ENCODE measurements around the gene PPP1R1C. TPM values are rescaled to one million over a fixed set of nuclear protein-coding genes. Genes with fewer than 3 reads are reported as not detected.

Gene PPP1R1C
- total RNA-seq, 3 donors from 2014 or later (not counting 1 experiment from before 2014, with no cell fraction given): not detected

GRCh38 chr2:181972431-181973170 lies 13.1 kb upstream of the PPP1R1C start:
- H3K4me3 ChIP-seq (ENCODE audit: low read length): no peak overlapping the region
- H3K4me1 ChIP-seq (ENCODE audit: control insufficient read depth, insufficient read depth, low read length): no peaks in the 10 kb centered on the region
- H3K36me3 ChIP-seq (ENCODE audit: control insufficient read depth, insufficient read depth, low read length): no peaks in the 10 kb centered on the region
- intact Hi-C loops (cut with micrococcal nuclease): no loop called here
- no peak overlapping the region for H3K27ac ChIP-seq (ENCODE audit: low read length)
- no peak for ATAC-seq
- H3K36me3 Mint-ChIP-seq: no peaks in the 10 kb centered on the region
- peaks cover 11 to 21% of the 10 kb centered on the region in 2 donors for H3K27me3 Mint-ChIP-seq (ENCODE audit: low read depth in 2 of 2)
- H3K4me3 Mint-ChIP-seq: no peak overlapping the region
- no peaks in the 10 kb centered on the region for H3K27me3 ChIP-seq (ENCODE audit: control insufficient read depth, insufficient read depth, low read length)
- H3K9me3 Mint-ChIP-seq: peaks cover 0 to 3% of the 10 kb centered on the region in 2 donors
- WGBS (ENCODE audit: insufficient coverage): 83% methylated on average over 2 of the region's 5 CpGs
- no peak for DNase-seq
- H3K27ac Mint-ChIP-seq: no peak overlapping the region
- no peaks in the 10 kb centered on the region for H3K4me1 Mint-ChIP-seq
- no peaks in the 10 kb centered on the region for H3K9me3 ChIP-seq (ENCODE audit: control insufficient read depth, insufficient read depth, low read length)
- TF ChIP-seq CTCF (IDR thresholded peaks at IDR 0.05): no peak

GRCh38 chr2:181973171-181973783 lies 12.4 kb upstream of the PPP1R1C start:
- Histone ChIP-seq H3K4me3 (ENCODE audit: low read length) (no peak overlapping the region), H3K27me3 (ENCODE audit: control insufficient read depth, insufficient read depth, low read length) (no peaks in the 10 kb centered on the region), H3K27ac (ENCODE audit: low read length) (no peak overlapping the region), H3K9me3 (ENCODE audit: control insufficient read depth, insufficient read depth, low read length) (no peaks in the 10 kb centered on the region), H3K36me3 (ENCODE audit: control insufficient read depth, insufficient read depth, low read length) (no peaks in the 10 kb centered on the region), H3K4me1 (ENCODE audit: control insufficient read depth, insufficient read depth, low read length) (no peaks in the 10 kb centered on the region)
- DNase-seq (no peak), ATAC-seq (no peak)
- Mint-ChIP-seq H3K27ac (no peak overlapping the region), H3K27me3 (ENCODE audit: low read depth in 2 of 2) (peaks cover 11 to 21% of the 10 kb centered on the region in 2 donors), H3K9me3 (peaks cover 0 to 3% of the 10 kb centered on the region in 2 donors), H3K4me3 (no peak overlapping the region), H3K4me1 (no peaks in the 10 kb centered on the region), H3K36me3 (no peaks in the 10 kb centered on the region)
- TF ChIP-seq CTCF (IDR thresholded peaks at IDR 0.05): no peak
- intact Hi-C loops (cut with micrococcal nuclease): no loop called here
- WGBS (ENCODE audit: insufficient coverage): 90% methylated on average over 5 of the region's 5 CpGs

GRCh38 chr2:181977661-181978350 lies 7.8 kb upstream of the PPP1R1C start:
- H3K4me3 Mint-ChIP-seq: no peak overlapping the region
- no peaks in the 10 kb centered on the region for H3K4me1 Mint-ChIP-seq
- H3K9me3 Mint-ChIP-seq: peaks cover 0 to 2% of the 10 kb centered on the region in 2 donors
- ATAC-seq (no peak), DNase-seq (no peak)
- Histone ChIP-seq H3K4me1 (ENCODE audit: control insufficient read depth, insufficient read depth, low read length) (no peaks in the 10 kb centered on the region), H3K9me3 (ENCODE audit: control insufficient read depth, insufficient read depth, low read length) (no peaks in the 10 kb centered on the region), H3K27ac (ENCODE audit: low read length) (no peak overlapping the region), H3K4me3 (ENCODE audit: low read length) (no peak overlapping the region), H3K27me3 (ENCODE audit: control insufficient read depth, insufficient read depth, low read length) (no peaks in the 10 kb centered on the region), H3K36me3 (ENCODE audit: control insufficient read depth, insufficient read depth, low read length) (no peaks in the 10 kb centered on the region)
- 80% methylated on average over 4 of the region's 5 CpGs for WGBS (ENCODE audit: insufficient coverage)
- no peaks in the 10 kb centered on the region for H3K36me3 Mint-ChIP-seq
- no peak for TF ChIP-seq CTCF (IDR thresholded peaks at IDR 0.05)
- H3K27me3 Mint-ChIP-seq (ENCODE audit: low read depth in 2 of 2): peaks cover 2 to 11% of the 10 kb centered on the region in 2 donors
- intact Hi-C loops (cut with micrococcal nuclease): no loop called here
- H3K27ac Mint-ChIP-seq: no peak overlapping the region

Data from natural killer cell (primary cell).